Ovary (tissue), 9 donors: ENCODE measurements around the gene CDX4. TPM values are rescaled to one million over a fixed set of nuclear protein-coding genes. Genes with fewer than 3 reads are reported as not detected.

ENCODE experiments used
- DNase-seq, 5 donors: peaks; one replicate each; pipeline ENCODE4 v3.0.0-alpha.2; 2019 to 2020
- H3K27ac ChIP-seq, 2 donors: fragments of 200-600 bp; one replicate each; pipeline versions ENCODE4 v1.5.1 to v1.8.0; 2019 to 2022
- H3K27me3 ChIP-seq: fragments of 200-600 bp; one replicate; pipeline ENCODE4 v1.8.0; 2022
- H3K36me3 ChIP-seq: fragments of 200-600 bp; sonication (generic); one replicate; pipeline ENCODE4 v1.5.1; 2019
- H3K4me1 ChIP-seq: one replicate; pipeline ENCODE4 v1.8.1; 2013; ENCODE audit warnings: mild to moderate bottlenecking, moderate library complexity; ENCODE audit not compliant: insufficient read depth
- H3K4me3 ChIP-seq: fragments of 200-600 bp; sonication (generic); one replicate; pipeline ENCODE4 v1.5.1; 2017
- H3K9me3 ChIP-seq, 2 donors: fragments of 200-600 bp in 1 of 2; sonication (generic) in 1 of 2; one replicate each; pipeline versions ENCODE4 v1.5.1 to v1.8.1; 2013 to 2019; ENCODE audit warnings: mild to moderate bottlenecking in 1 of 2, moderate library complexity in 1 of 2
- EP300 ChIP-seq: sonication (generic); formaldehyde crosslinking; IDR thresholded peaks from one replicate; pipeline ENCODE4 v1.6.1; 2017; ENCODE audit warnings: antibody characterized with exemption
- POLR2A ChIP-seq: fragments of 450-650 bp; IDR thresholded peaks from one replicate; pipeline ENCODE4 v1.6.1; 2017; ENCODE audit warnings: antibody characterized with exemption, mild to moderate bottlenecking, moderate library complexity
- WGBS, 3 donors: extraction: QIAGEN DNeasy Blood & Tissue Kit in 1 of 3; methylation state at CpG; one replicate each; pipeline versions ENCODE4 v1.1.5 to v1.1.7; 2013 to 2017; 5-methylcytosine and 5-hydroxymethylcytosine counted together
- intact Hi-C, 4 donors: fragments of 100-400 bp; cut with DNase I; formaldehyde crosslinking; loops; one replicate each; pipeline versions ENCODE4 v1.11.0 to v1.15.1; 2022 to 2023
- polyA plus RNA-seq, 2 donors: library from polyadenylated mRNA; stranded (reverse); fragments of 200-250 nt in 1 of 2; fragments of 350-450 nt in 1 of 2; fragmentation: Illumina TruSeq in 1 of 2; extraction: RNeasy Lipid Tissue Mini Kit (QIAGEN cat#74804) in 1 of 2; gene quantifications; one replicate each; pipeline ENCODE4 v1.2.3, GENCODE V29; 2013 to 2014
- total RNA-seq, 7 donors: library from RNA; depleted of rRNA in 2 of 7; stranded (reverse); fragments of >200 nt in 2 of 7; fragmentation: NEBNext Ultra II Directional in 3 of 7; extraction: Animal tissue kit (Norgen Biotek cat#: 25700) in 3 of 7; gene quantifications; one replicate each; pipeline versions ENCODE4 v1.1.0 to v1.2.4, GENCODE V29; 2016 to 2023
- TF ChIP-seq, protein P1 (sequence below), 3 donors: fragments of 450-650 bp in 2 of 3; fragments of 200-600 bp in 1 of 3; IDR thresholded peaks; one replicate each; pipeline versions ENCODE4 v1.5.1 to v1.8.0; 2016 to 2022; ENCODE audit warnings: antibody characterized with exemption in 3 of 3, mild to moderate bottlenecking in 1 of 3
- donor health status: DM: no; HTN: no; CAD: no; lungs with moderate emphysema.
- donor health status: DM: no; HTN: no; CAD: no.
- donor health status: Bipolar disorder and iron deficiency.
- donor health status: DM: yes; HTN: yes; CAD: no.
- donor health status: DM: no; HTN: no; CAD: no.
- donor health status: DM: yes; HTN: yes; CAD: no.

Gene CDX4
- total and polyA plus RNA-seq, 9 donors, result not detected

DNA sequence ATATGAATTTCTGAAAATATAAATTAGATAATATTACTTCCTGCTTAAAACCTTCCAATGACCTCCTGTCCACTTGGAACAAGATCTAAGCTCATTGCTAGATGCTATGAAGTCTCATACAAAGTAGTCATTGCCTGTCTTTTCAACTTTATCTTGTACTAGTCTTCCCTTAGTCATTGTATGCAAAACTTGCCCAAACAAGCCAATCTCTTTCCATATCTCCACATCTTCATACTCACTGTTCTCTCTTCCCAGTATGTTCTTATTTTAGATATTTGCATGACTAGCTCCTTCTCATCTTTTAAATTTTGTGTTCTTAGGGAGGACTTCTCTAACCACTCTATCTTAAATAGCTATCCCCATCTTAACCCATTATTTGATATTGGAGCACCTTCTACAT lies 33.9 kb upstream of the CDX4 start:
- H3K27ac ChIP-seq, result no peak overlapping the region
- TF ChIP-seq POLR2A (no peak), EP300 (no peak)
- TF ChIP-seq, protein P1, sequence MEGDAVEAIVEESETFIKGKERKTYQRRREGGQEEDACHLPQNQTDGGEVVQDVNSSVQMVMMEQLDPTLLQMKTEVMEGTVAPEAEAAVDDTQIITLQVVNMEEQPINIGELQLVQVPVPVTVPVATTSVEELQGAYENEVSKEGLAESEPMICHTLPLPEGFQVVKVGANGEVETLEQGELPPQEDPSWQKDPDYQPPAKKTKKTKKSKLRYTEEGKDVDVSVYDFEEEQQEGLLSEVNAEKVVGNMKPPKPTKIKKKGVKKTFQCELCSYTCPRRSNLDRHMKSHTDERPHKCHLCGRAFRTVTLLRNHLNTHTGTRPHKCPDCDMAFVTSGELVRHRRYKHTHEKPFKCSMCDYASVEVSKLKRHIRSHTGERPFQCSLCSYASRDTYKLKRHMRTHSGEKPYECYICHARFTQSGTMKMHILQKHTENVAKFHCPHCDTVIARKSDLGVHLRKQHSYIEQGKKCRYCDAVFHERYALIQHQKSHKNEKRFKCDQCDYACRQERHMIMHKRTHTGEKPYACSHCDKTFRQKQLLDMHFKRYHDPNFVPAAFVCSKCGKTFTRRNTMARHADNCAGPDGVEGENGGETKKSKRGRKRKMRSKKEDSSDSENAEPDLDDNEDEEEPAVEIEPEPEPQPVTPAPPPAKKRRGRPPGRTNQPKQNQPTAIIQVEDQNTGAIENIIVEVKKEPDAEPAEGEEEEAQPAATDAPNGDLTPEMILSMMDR (IDR thresholded peaks at IDR 0.05), result no peak

DNA sequence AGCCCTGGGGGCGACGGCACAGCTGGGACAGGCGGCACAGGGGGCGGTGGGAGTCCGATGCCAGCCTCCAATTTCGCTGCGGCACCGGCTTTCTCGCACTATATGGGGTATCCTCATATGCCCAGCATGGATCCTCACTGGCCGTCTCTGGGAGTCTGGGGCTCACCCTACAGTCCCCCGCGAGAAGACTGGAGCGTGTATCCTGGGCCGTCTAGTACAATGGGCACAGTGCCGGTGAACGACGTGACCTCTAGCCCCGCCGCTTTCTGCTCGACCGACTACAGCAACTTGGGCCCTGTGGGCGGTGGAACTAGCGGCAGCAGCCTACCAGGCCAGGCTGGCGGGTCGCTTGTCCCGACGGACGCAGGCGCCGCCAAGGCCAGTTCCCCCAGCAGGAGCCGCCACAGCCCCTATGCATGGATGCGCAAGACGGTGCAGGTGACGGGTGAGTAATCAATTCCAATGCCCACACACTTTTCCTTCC lies 500 bp downstream of the CDX4 start:
- intact Hi-C loops, result no loop called here
- DNase-seq, result no peak
- H3K36me3 ChIP-seq, result no peaks in the 10 kb centered on the region
- no peak overlapping the region for H3K27ac ChIP-seq
- H3K4me1 ChIP-seq, result no peaks in the 10 kb centered on the region
- H3K9me3 ChIP-seq, result no peaks in the 10 kb centered on the region
- no peak overlapping the region for H3K4me3 ChIP-seq
- H3K27me3 ChIP-seq, result no peaks in the 10 kb centered on the region
- TF ChIP-seq EP300 (no peak), POLR2A (no peak)
- TF ChIP-seq, protein P1 (IDR thresholded peaks at IDR 0.05), result no peak
- 47 to 63% (median 58%) methylated on average over 32 to 34 of the region's 34 CpGs for WGBS, 3 donors

More for the DNA sequence above, 33.9 kb upstream of the CDX4 start:
- no peaks in the 10 kb centered on the region for H3K9me3 ChIP-seq
- no peaks in the 10 kb centered on the region for H3K4me1 ChIP-seq
- no peak overlapping the region for H3K4me3 ChIP-seq
- DNase-seq, result no peak
- intact Hi-C loops, result no loop called here
- no peaks in the 10 kb centered on the region for H3K36me3 ChIP-seq
- H3K27me3 ChIP-seq, result no peaks in the 10 kb centered on the region

DNA sequence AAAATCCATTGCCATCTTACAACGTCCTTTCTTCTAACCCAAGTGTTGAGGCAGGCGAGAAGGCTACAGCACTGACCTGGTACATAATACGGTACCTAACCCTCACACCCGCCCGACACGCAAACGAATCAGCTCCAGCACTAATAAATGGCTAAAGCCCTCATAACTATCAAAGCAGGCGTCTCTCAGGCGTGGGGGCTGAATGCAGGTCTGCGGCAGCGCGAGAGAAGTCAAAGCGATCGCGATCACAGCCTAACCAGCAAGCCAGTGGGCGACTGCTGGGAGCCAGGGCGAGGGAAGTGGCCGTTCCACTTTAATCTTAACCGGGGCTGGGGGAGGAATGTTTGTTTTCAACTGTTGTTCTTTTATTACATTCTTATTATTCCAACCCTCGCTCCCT lies 1.5 kb downstream of the CDX4 start:
- 30 to 47% (median 38%) methylated on average over 20 of the region's 20 CpGs for WGBS, 3 donors
- no peak for DNase-seq
- Histone ChIP-seq H3K27ac (no peak overlapping the region), H3K4me1 (no peaks in the 10 kb centered on the region), H3K4me3 (no peak overlapping the region), H3K9me3 (no peaks in the 10 kb centered on the region), H3K27me3 (no peaks in the 10 kb centered on the region), H3K36me3 (no peaks in the 10 kb centered on the region)
- TF ChIP-seq EP300 (no peak), POLR2A (no peak)
- TF ChIP-seq, protein P1 (IDR thresholded peaks at IDR 0.05), result no peak
- intact Hi-C loops, result loop anchor here in 1 of 4 donors (2.0 kb wide), 1 partner anchor 56 kb away; no protein-coding TSS in a partner anchor

DNA sequence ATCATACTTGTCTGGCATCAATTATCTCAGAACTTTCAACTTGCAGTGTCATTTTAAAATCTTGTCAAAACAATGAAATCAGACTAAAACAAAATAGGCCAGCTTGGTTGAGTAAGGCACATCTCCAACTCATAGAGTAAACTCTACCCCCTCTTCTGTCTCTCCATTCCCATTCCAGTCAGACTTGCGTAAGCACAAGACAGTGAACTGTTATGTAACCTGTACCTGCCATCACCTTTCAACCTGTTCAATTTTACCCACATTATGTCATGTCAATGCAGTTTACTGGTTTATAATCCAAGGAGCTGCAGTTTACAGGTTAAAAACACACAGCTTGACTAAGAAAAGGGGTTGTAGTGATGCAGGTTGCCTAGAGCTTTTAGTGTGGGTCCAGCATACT lies 8.3 kb downstream of the CDX4 start:
- H3K27ac ChIP-seq, result no peak overlapping the region
- no peaks in the 10 kb centered on the region for H3K27me3 ChIP-seq
- WGBS, 3 donors, result 0 to 47% (median 0%) methylated on average over 1 of the region's 1 CpG
- TF ChIP-seq EP300, result no peak
- TF ChIP-seq POLR2A, result no peak
- TF ChIP-seq, protein P1 (IDR thresholded peaks at IDR 0.05), result no peak
- no peaks in the 10 kb centered on the region for H3K9me3 ChIP-seq
- no peaks in the 10 kb centered on the region for H3K36me3 ChIP-seq
- intact Hi-C loops, result no loop called here
- no peaks in the 10 kb centered on the region for H3K4me1 ChIP-seq
- no peak for DNase-seq
- H3K4me3 ChIP-seq, result no peak overlapping the region

DNA sequence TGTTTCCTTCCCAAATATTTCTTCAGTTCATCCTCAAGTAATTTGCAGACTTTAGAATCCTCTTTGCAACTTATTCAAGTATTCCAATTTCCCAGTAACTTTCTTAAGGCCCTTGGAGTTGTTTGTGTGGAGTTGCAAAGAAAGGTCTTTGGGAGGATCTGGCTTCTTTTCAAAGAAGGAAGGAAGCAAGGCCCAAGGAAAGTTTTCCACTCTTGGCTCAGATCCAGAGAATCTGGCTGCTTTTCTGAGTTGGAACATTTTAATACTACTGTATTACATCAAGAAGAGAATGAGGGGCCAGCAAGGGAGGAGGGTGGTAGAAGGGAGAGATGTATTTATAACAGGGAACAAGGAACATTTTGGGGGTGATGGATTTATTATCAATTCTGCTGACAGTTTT lies 10.5 kb downstream of the CDX4 start:
- H3K9me3 ChIP-seq, result no peaks in the 10 kb centered on the region
- H3K36me3 ChIP-seq, result no peaks in the 10 kb centered on the region
- DNase-seq, result no peak
- H3K27ac ChIP-seq, result no peak overlapping the region
- intact Hi-C loops, result no loop called here
- TF ChIP-seq, protein P1 (IDR thresholded peaks at IDR 0.05), result no peak
- no peak for TF ChIP-seq POLR2A
- TF ChIP-seq EP300, result no peak
- no peaks in the 10 kb centered on the region for H3K4me1 ChIP-seq
- H3K27me3 ChIP-seq, result no peaks in the 10 kb centered on the region
- no peak overlapping the region for H3K4me3 ChIP-seq
